AG04450 (cell line): ENCODE results near the gene EVL. TPM values are rescaled to one million over a fixed set of nuclear protein-coding genes. Genes with fewer than 3 reads are reported as not detected.

ENCODE experiments used
- CTCF ChIA-PET: fragments of 300-600, 350-600 bp; formaldehyde crosslinking; extraction: SDS; loops from one replicate; lab custom pipeline; 2022; ENCODE audit warnings: antibody characterized with exemption, inconsistent platforms; lab: Charles Lee
- POLR2A ChIA-PET: fragments of 350-600 bp; formaldehyde crosslinking; extraction: SDS; loops from one replicate; lab custom pipeline; 2021; ENCODE audit warnings: antibody characterized with exemption, inconsistent platforms; lab: Yijun Ruan, JAX
- DNase-seq: peaks from one replicate; pipeline ENCODE4 v3.0.0-alpha.2; 2011; ENCODE audit warnings: low read depth, low spot score
- H3K27ac ChIP-seq: one replicate; pipeline ENCODE4 v1.5.1; 2012; ENCODE audit warnings: low read depth, low read length, control low read depth
- H3K27me3 ChIP-seq: one replicate; pipeline ENCODE4 v1.6.0; 2012; ENCODE audit warnings: low read length; ENCODE audit not compliant: control insufficient read depth, insufficient read depth
- H3K4me3 ChIP-seq: 2 replicates; pipeline ENCODE4 v1.5.1; 2011; ENCODE audit warnings: mild to moderate bottlenecking, low read depth, low read length, control low read depth
- H3K9me3 ChIP-seq: 2 replicates; pipeline ENCODE4 v1.5.1; 2012; ENCODE audit warnings: low read length; ENCODE audit not compliant: control insufficient read depth, insufficient read depth
- CTCF ChIP-seq: IDR thresholded peaks from 2 replicates; pipeline ENCODE4 v1.5.1; 2011; ENCODE audit warnings: low read depth, low read length, control low read depth, inconsistent platforms
- polyA plus RNA-seq: library from polyadenylated mRNA; depleted of rRNA; stranded (reverse); fragments of >200 nt; gene quantifications from 2 replicates; pipeline ENCODE4 v1.2.3, GENCODE V29; 2011

The EVL gene
- polyA plus RNA-seq, 1 experiment = 36.5 TPM

- peaks cover 49% of the 10 kb centered on the region for H3K27me3 ChIP-seq
- POLR2A ChIA-PET = no interaction called here
- DNase-seq = no peak
- no peak for TF ChIP-seq CTCF
- CTCF ChIA-PET = interaction anchor here (1.4 kb wide), 1 partner anchor 262 kb away, joined by 4 read pairs; no protein-coding TSS in a partner anchor
- H3K9me3 ChIP-seq = peaks cover 10% of the 10 kb centered on the region
- H3K4me3 ChIP-seq = no peak overlapping the region
- H3K27ac ChIP-seq = no peak overlapping the region
These were observed 95.3 kb downstream of the EVL start for GRCh38 chr14:100160534-100160916.

- CTCF ChIA-PET = interaction anchor here (1.1 kb wide), 1 partner anchor 10 kb away, joined by 5 read pairs; no protein-coding TSS in a partner anchor
- POLR2A ChIA-PET = no interaction called here
These were observed 100.2 kb downstream of the EVL start for GRCh38 chr14:100165376-100165775.

GRCh38 chr14:100165831-100166440 lies 100.7 kb downstream of the EVL start:
- Histone ChIP-seq H3K27me3 (peaks cover 20% of the 10 kb centered on the region), H3K27ac (no peak overlapping the region), H3K4me3 (no peak overlapping the region), H3K9me3 (no peaks in the 10 kb centered on the region)
- no peak for DNase-seq
- ChIA-PET POLR2A (no interaction called here), CTCF (interaction anchor here (0.8 to 1.1 kb wide), 2 partner anchors 10 to 219 kb away, joined by 3 to 5 read pairs; no protein-coding TSS in a partner anchor)
- TF ChIP-seq CTCF = no peak

More at GRCh38 chr14:100165376-100165775, 100.2 kb downstream of the EVL start:
- TF ChIP-seq CTCF = no peak
- Histone ChIP-seq H3K4me3 (no peak overlapping the region), H3K27ac (no peak overlapping the region), H3K9me3 (peaks cover 4% of the 10 kb centered on the region), H3K27me3 (peaks cover 26% of the 10 kb centered on the region)
- no peak for DNase-seq

- Histone ChIP-seq H3K4me3 (no peak overlapping the region), H3K9me3 (no peaks in the 10 kb centered on the region; the same call in 1 of the 2 replicates), H3K27ac (no peak overlapping the region), H3K27me3 (peaks cover 27% of the 10 kb centered on the region)
- ChIA-PET POLR2A (no interaction called here), CTCF (no interaction called here)
- TF ChIP-seq CTCF = no peak
- DNase-seq = no peak
These were observed 103.3 kb downstream of the EVL start for GRCh38 chr14:100168506-100168905.

- no peak for TF ChIP-seq CTCF
- DNase-seq = no peak
- Histone ChIP-seq H3K27ac (no peak overlapping the region), H3K4me3 (no peak overlapping the region), H3K9me3 (no peaks in the 10 kb centered on the region; the same call in 1 of the 2 replicates), H3K27me3 (peaks cover 25% of the 10 kb centered on the region)
- POLR2A ChIA-PET = no interaction called here
- CTCF ChIA-PET = no interaction called here
These were observed 105.7 kb downstream of the EVL start for GRCh38 chr14:100170880-100171279.
